Panc1 (cell line): ENCODE results near the gene BZW1. TPM values are rescaled to one million over a fixed set of nuclear protein-coding genes. Genes with fewer than 3 reads are reported as not detected.

Experiments used
- ATAC-seq: fragments of 200-7000 bp; cut with Tn5 transposase; 2 replicates; pipeline ENCODE4 v1.9.1; 2020; ENCODE audit warnings: mild to moderate bottlenecking, moderate library complexity
- BruUV-seq: library from RNA; stranded (reverse); fragments of 400-500 nt; replicated peaks from 2 replicates; lab custom pipeline; 2021; lab: Mats Ljungman, UMichigan
- CTCF ChIA-PET: fragments of 300-600 bp; sonication (Branson Sonifier 250); formaldehyde crosslinking; loops from one replicate; lab custom pipeline; 2022; ENCODE audit warnings: antibody characterized with exemption; lab: Charles Lee
- POLR2A ChIA-PET: fragments of 300-600 bp; sonication (Branson Sonifier 250); formaldehyde crosslinking; loops from one replicate; lab custom pipeline; 2022; ENCODE audit warnings: antibody characterized with exemption; lab: Charles Lee
- DNase-seq: peaks from one replicate; pipeline ENCODE4 v3.0.0-alpha.2; 2010; ENCODE audit warnings: low read depth, low spot score
- H3K27ac ChIP-seq: 2 replicates; pipeline ENCODE4 v1.5.1; 2011; ENCODE audit warnings: mild to moderate bottlenecking, low read length, inconsistent platforms
- H3K27me3 ChIP-seq: fragments of 200-500 bp; sonication (Bioruptor generic); 2 replicates; pipeline ENCODE4 v1.6.0; 2014; ENCODE audit warnings: low read length, inconsistent platforms; ENCODE audit not compliant: control insufficient read depth, insufficient read depth
- H3K36me3 ChIP-seq: fragments of 200-500 bp; sonication (Bioruptor generic); 2 replicates; pipeline ENCODE4 v1.5.1; 2014; ENCODE audit warnings: inconsistent platforms, mild to moderate bottlenecking, low read length, moderate library complexity; ENCODE audit not compliant: control insufficient read depth, insufficient read depth
- H3K4me1 ChIP-seq: 2 replicates; pipeline ENCODE4 v1.5.1; 2011; ENCODE audit warnings: inconsistent platforms, mild to moderate bottlenecking, low read length, moderate library complexity; ENCODE audit not compliant: control insufficient read depth, insufficient read depth
- H3K4me3 ChIP-seq, 2 experiments: 2 replicates each; pipeline ENCODE4 v1.5.1; 2011 to 2012; ENCODE audit warnings: low read depth in 2 of 2, low read length in 2 of 2, mild to moderate bottlenecking in 2 of 2, inconsistent platforms in 1 of 2, moderate library complexity in 1 of 2
- H3K9me3 ChIP-seq: fragments of 200-500 bp; sonication (Bioruptor generic); 2 replicates; pipeline ENCODE4 v1.5.1; 2014; ENCODE audit warnings: low read depth, mild to moderate bottlenecking, inconsistent platforms, low read length, moderate library complexity; ENCODE audit not compliant: control insufficient read depth, insufficient read depth
- POLR2AphosphoS5 ChIP-seq: IDR thresholded peaks from 2 replicates; pipeline ENCODE4 v1.6.1; 2012; ENCODE audit warnings: mild to moderate bottlenecking, low read depth, low read length, moderate library complexity
- SIN3A ChIP-seq: IDR thresholded peaks from 2 replicates; pipeline ENCODE4 v1.6.1; 2012; ENCODE audit warnings: low read depth, mild to moderate bottlenecking, low read length, moderate library complexity, borderline replicate concordance; ENCODE audit not compliant: insufficient read depth
- TCF7L2 ChIP-seq: IDR thresholded peaks from 2 replicates; pipeline ENCODE4 v1.6.1; 2011; ENCODE audit warnings: mild to moderate bottlenecking, low read depth, low read length, inconsistent platforms
- in situ Hi-C: cut with HindIII; loops from 2 replicates; pipeline ENCODE4 v1.10.0; 2016; ENCODE audit warnings: low sequenced_read_pairs, low pct_unique_long_range_greater_than_20kb
- intact Hi-C: fragments of 100-400 bp; cut with micrococcal nuclease; formaldehyde crosslinking; loops from one replicate; pipeline ENCODE4 v1.10.0; 2022; ENCODE audit not compliant: unreplicated experiment
- total RNA-seq: library from RNA; stranded (reverse); gene quantifications from one replicate; pipeline ENCODE4 v1.2.1, GENCODE V29; 2021; ENCODE audit not compliant: unreplicated experiment
- TF ChIP-seq, protein P1 (sequence below), 2 experiments: IDR thresholded peaks; 2 replicates each; pipeline ENCODE4 v1.6.1; 2011 to 2012; ENCODE audit warnings: low read depth in 2 of 2, control low read depth in 1 of 2, low read length in 1 of 2, mild to moderate bottlenecking in 1 of 2, moderate library complexity in 1 of 2; ENCODE audit not compliant: insufficient read depth in 1 of 2
- TF ChIP-seq, protein P2 (sequence below): fragments of 450-650 bp; IDR thresholded peaks from 2 replicates; pipeline ENCODE4 v1.5.1; 2017; ENCODE audit warnings: mild to moderate bottlenecking

BZW1 gene
- total RNA-seq, 1 experiment from 2014 or later, result 247 TPM

DNA sequence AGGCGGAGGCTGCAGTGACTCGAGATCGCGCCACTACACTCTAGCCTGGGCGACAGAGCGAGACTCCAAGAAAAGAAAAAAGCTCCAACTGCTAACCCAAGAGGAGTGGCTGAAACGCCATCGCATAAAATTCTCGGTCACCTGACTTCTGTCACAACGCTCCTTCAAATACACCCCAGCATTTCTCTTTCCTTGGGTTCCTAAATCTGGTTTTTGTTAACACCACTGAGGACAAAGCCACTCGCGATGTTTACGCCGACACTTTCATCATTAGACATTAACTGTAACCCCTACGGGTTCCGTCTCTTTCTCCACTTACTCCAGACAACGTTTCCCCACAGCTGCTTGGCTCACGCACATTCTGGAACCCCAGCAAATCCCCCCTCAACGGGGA is 52.1 kb downstream of the BZW1 start:
- no peaks in the 10 kb centered on the region for H3K27me3 ChIP-seq
- BruUV-seq, result no TSS peak
- DNase-seq, result no peak
- peaks cover 23% of the 10 kb centered on the region for H3K4me1 ChIP-seq
- H3K36me3 ChIP-seq, result peaks cover 23% of the 10 kb centered on the region
- no peaks in the 10 kb centered on the region for H3K9me3 ChIP-seq
- intact Hi-C loops (loop anchor here (5.0 kb wide), 1 partner anchor 151 kb away; no protein-coding TSS in a partner anchor), in situ Hi-C loops (no loop called here)
- 0 out of 2 replicates have a peak, but pooled peaks have one; percentile 25 for TF ChIP-seq SIN3A
- TF ChIP-seq, protein P1, sequence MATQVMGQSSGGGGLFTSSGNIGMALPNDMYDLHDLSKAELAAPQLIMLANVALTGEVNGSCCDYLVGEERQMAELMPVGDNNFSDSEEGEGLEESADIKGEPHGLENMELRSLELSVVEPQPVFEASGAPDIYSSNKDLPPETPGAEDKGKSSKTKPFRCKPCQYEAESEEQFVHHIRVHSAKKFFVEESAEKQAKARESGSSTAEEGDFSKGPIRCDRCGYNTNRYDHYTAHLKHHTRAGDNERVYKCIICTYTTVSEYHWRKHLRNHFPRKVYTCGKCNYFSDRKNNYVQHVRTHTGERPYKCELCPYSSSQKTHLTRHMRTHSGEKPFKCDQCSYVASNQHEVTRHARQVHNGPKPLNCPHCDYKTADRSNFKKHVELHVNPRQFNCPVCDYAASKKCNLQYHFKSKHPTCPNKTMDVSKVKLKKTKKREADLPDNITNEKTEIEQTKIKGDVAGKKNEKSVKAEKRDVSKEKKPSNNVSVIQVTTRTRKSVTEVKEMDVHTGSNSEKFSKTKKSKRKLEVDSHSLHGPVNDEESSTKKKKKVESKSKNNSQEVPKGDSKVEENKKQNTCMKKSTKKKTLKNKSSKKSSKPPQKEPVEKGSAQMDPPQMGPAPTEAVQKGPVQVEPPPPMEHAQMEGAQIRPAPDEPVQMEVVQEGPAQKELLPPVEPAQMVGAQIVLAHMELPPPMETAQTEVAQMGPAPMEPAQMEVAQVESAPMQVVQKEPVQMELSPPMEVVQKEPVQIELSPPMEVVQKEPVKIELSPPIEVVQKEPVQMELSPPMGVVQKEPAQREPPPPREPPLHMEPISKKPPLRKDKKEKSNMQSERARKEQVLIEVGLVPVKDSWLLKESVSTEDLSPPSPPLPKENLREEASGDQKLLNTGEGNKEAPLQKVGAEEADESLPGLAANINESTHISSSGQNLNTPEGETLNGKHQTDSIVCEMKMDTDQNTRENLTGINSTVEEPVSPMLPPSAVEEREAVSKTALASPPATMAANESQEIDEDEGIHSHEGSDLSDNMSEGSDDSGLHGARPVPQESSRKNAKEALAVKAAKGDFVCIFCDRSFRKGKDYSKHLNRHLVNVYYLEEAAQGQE (IDR thresholded peaks at IDR 0.05; ENCODE audit: insufficient read depth in 1 of 2, low read depth in 2 of 2, low read length in 1 of 2), result no peak
- 0 out of 2 replicates have a peak, but pooled peaks have one; percentile 14 for ATAC-seq
- CTCF ChIA-PET, result no interaction called here
- peak overlapping the region; percentile 93 to 97 for H3K4me3 ChIP-seq
- peak overlapping the region; percentile 99 for H3K27ac ChIP-seq
- POLR2A ChIA-PET, result interaction anchor here (0.6 to 1.2 kb wide), 4 partner anchors 11 to 397 kb away, joined by 3 to 7 read pairs (median 3); partner anchors contain the start of genes BZW1, NIF3L1 and PPIL3

DNA sequence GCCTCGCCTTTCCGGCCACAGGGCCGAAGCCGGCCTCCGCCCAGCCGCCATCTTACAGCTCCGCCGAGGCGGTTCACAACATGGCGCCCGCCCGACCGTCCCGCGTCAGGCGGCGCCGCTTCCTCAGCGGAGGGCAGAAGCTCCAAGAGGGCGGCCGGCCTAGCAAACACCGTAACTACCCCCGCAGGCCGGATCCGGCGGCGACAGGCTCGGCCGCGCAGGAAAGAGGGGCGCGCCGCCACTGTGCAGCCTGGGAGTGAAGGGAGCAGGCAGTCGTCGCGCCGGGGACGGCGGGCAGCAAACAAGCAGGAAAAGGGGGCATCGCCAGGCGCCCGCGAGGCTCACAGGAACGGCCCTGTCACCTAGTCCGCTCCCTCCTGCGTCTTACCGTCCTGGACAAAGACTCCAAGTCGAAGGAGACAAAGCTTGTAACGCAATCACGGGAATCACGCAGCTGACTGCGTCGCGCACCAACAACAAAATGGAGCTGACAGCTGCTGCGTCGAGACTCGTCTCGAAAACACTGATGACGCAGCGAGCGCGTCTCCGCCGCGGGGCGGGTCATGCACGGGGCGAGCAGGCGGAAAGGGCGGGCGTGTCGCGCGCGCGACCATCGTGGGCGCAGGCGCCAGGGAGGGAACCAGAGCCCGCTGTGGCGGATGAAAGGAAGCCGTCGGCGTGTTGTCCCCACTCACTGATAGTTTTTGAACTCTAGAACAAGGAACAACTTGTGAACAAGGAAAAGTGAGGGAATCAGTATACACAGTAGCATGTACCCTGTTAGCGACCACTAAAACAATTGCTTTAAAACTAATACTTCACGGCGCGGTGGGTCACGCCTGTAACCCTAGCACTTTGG is 52.7 kb downstream of the BZW1 start, which contains the start of gene CLK1:
CLK1 (minus strand) TSS at position 483 of the 859 bp plus-strand sequence. CDS start 2,796 bp downstream, outside the sequence.
- ChIA-PET POLR2A (interaction anchor here (0.6 to 1.2 kb wide), 6 partner anchors 11 to 1129 kb away, joined by 3 to 7 read pairs (median 3); partner anchors contain the start of genes NIF3L1 and PPIL3), CTCF (no interaction called here)
- H3K9me3 ChIP-seq, result no peaks in the 10 kb centered on the region
- peak; percentile 95 for ATAC-seq
- H3K4me1 ChIP-seq, result peaks cover 23% of the 10 kb centered on the region
- TF ChIP-seq, protein P2, sequence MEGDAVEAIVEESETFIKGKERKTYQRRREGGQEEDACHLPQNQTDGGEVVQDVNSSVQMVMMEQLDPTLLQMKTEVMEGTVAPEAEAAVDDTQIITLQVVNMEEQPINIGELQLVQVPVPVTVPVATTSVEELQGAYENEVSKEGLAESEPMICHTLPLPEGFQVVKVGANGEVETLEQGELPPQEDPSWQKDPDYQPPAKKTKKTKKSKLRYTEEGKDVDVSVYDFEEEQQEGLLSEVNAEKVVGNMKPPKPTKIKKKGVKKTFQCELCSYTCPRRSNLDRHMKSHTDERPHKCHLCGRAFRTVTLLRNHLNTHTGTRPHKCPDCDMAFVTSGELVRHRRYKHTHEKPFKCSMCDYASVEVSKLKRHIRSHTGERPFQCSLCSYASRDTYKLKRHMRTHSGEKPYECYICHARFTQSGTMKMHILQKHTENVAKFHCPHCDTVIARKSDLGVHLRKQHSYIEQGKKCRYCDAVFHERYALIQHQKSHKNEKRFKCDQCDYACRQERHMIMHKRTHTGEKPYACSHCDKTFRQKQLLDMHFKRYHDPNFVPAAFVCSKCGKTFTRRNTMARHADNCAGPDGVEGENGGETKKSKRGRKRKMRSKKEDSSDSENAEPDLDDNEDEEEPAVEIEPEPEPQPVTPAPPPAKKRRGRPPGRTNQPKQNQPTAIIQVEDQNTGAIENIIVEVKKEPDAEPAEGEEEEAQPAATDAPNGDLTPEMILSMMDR, result no peak
- TF ChIP-seq POLR2AphosphoS5 (peak; percentile 95), TCF7L2 (peak; percentile 95), SIN3A (no peak)
- TF ChIP-seq, protein P1 (IDR thresholded peaks at IDR 0.05; ENCODE audit: insufficient read depth in 1 of 2, low read depth in 2 of 2, low read length in 1 of 2), result no peak
- DNase-seq, result peak; percentile 75
- H3K27ac ChIP-seq, result peak within 1 kb of the TSS; percentile 99
- no peaks in the 10 kb centered on the region for H3K27me3 ChIP-seq
- no TSS peak for BruUV-seq
- intact Hi-C loops (loop anchor here (5.0 kb wide), 1 partner anchor 152 kb away; no protein-coding TSS in a partner anchor), in situ Hi-C loops (no loop called here)
- peaks cover 18% of the 10 kb centered on the region for H3K36me3 ChIP-seq
- H3K4me3 ChIP-seq, result peak within 1 kb of the TSS; percentile 93 to 97
